ENCODE results near the gene AGAP3. TPM values are rescaled to one million over a fixed set of nuclear protein-coding genes. Genes with fewer than 3 reads are reported as not detected.

Gene AGAP3
- total and polyA plus RNA-seq, 3 experiments from 2014 or later: 8.0 to 40.7 (median 39.9) TPM

GRCh38 chr7:151045967-151046366 lies 40.3 kb upstream of the AGAP3 start:
- H3K4me3 ChIP-seq (ENCODE audit: low read length): no peak overlapping the region
- H3K4me1 ChIP-seq (ENCODE audit: insufficient read depth, low read length): no peaks in the 10 kb centered on the region
- no peak overlapping the region for H3K27ac ChIP-seq (ENCODE audit: low read depth, low read length)
- peaks cover 3% of the 10 kb centered on the region for H3K36me3 ChIP-seq (ENCODE audit: insufficient read depth, low read length)
- no peak for DNase-seq
- CTCF ChIA-PET: interaction anchor here (1.1 to 1.3 kb wide), 2 partner anchors 18 to 28 kb away, joined by 3 to 6 read pairs; partner anchors contain the start of gene ABCB8
- H3K9me3 Mint-ChIP-seq: no peaks in the 10 kb centered on the region
- no peaks in the 10 kb centered on the region for H3K4me1 Mint-ChIP-seq
- H3K27me3 Mint-ChIP-seq: peaks cover 0 to 5% of the 10 kb centered on the region in 2 donors
- no peaks in the 10 kb centered on the region for H3K9me3 ChIP-seq (ENCODE audit: low read length)
- peak overlapping the region in 1 of 8 donors; percentile 41 for H3K27ac Mint-ChIP-seq
- no peak overlapping the region for H3K4me3 Mint-ChIP-seq
- POLR2A ChIA-PET: no interaction called here
- H3K27me3 ChIP-seq (ENCODE audit: insufficient read depth, low read length, poor library complexity, severe bottlenecking): no peaks in the 10 kb centered on the region
- peaks cover 0 to 21% (median 2%) of the 10 kb centered on the region in 3 donors for H3K36me3 Mint-ChIP-seq

- Histone ChIP-seq H3K9me3 (ENCODE audit: low read length) (no peaks in the 10 kb centered on the region), H3K4me3 (ENCODE audit: low read length) (no peak overlapping the region), H3K27ac (ENCODE audit: low read depth, low read length) (no peak overlapping the region), H3K27me3 (ENCODE audit: insufficient read depth, low read length, poor library complexity, severe bottlenecking) (no peaks in the 10 kb centered on the region), H3K4me1 (ENCODE audit: insufficient read depth, low read length) (no peaks in the 10 kb centered on the region), H3K36me3 (ENCODE audit: insufficient read depth, low read length) (peaks cover 3% of the 10 kb centered on the region)
- H3K4me1 Mint-ChIP-seq: peaks cover 0 to 4% (median 0%) of the 10 kb centered on the region in 3 donors
- CTCF ChIA-PET: interaction anchor here (1.3 kb wide), 1 partner anchor 29 kb away, joined by 6 read pairs; no protein-coding TSS in a partner anchor
- peak overlapping the region in 2 of 8 donors; percentile 14 to 81 for H3K27ac Mint-ChIP-seq
- peaks cover 0 to 5% of the 10 kb centered on the region in 2 donors for H3K27me3 Mint-ChIP-seq
- H3K4me3 Mint-ChIP-seq: no peak overlapping the region
- peaks cover 0 to 18% (median 0%) of the 10 kb centered on the region in 3 donors for H3K36me3 Mint-ChIP-seq
- DNase-seq: no peak
- H3K9me3 Mint-ChIP-seq: no peaks in the 10 kb centered on the region
- POLR2A ChIA-PET: no interaction called here
Measured at GRCh38 chr7:151046603-151047573, 39.4 kb upstream of the AGAP3 start.

DNA sequence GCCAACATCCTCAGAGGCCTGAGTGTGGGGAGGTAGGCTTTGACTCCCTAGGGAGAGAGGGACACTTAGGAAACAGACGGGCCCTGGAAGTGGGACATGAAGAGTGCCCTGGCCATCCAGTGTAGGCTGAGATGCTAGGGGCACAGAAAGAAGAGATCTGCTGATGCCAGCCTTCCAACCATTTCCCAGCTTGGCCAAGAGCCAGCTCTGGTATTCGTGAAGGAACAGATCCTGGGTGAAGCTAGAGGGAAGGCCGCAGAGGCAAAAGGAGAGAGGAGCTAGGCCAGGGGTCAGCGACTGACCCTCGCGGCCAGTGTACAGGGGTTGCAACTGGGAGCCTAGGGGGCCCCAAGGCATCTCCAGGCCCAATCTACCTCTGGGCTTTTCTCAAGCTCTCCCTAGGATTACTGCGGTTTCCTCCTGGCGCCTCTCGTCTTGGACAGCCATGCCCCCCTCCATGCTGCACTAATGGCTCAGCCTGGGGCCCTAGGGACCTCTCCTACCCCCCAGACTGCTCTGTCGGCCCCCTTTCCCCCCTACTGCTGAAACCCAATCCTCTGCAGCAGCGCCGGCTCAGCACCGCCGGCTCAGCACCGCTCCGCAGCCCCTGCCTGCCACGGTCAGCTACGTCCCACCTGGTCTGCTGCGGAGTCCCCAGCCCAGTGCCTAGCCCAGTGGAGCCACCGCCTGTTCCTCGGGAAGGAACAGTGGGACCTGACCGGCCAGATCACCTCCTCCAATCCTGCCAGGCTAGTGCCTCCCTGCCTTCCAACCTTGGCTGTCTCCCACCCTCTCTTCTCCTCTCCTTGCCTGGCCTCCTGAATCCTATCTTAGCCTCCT lies 38.1 kb upstream of the AGAP3 start, which contains the start of gene ASIC3:
Gene ASIC3 (plus strand): TSS at position 556 of the 840 bp plus-strand sequence. CDS start 355 bp downstream, outside the sequence.
- no peak within 1 kb of the TSS for H3K4me3 Mint-ChIP-seq
- H3K27me3 Mint-ChIP-seq: peaks cover 4 to 7% of the 10 kb centered on the region in 2 donors
- Histone ChIP-seq H3K4me1 (ENCODE audit: insufficient read depth, low read length) (peaks cover 2% of the 10 kb centered on the region), H3K4me3 (ENCODE audit: low read length) (no peak within 1 kb of the TSS), H3K27me3 (ENCODE audit: insufficient read depth, low read length, poor library complexity, severe bottlenecking) (no peaks in the 10 kb centered on the region), H3K9me3 (ENCODE audit: low read length) (no peaks in the 10 kb centered on the region), H3K27ac (ENCODE audit: low read depth, low read length) (no peak within 1 kb of the TSS), H3K36me3 (ENCODE audit: insufficient read depth, low read length) (peaks cover 3% of the 10 kb centered on the region)
- peaks cover 2 to 10% (median 4%) of the 10 kb centered on the region in 3 donors for H3K4me1 Mint-ChIP-seq
- peak within 1 kb of the TSS in 2 of 8 donors; percentile 24 to 52 for H3K27ac Mint-ChIP-seq
- POLR2A ChIA-PET: no interaction called here
- no peak for DNase-seq
- H3K9me3 Mint-ChIP-seq: no peaks in the 10 kb centered on the region
- peaks cover 0 to 14% (median 1%) of the 10 kb centered on the region in 3 donors for H3K36me3 Mint-ChIP-seq
- CTCF ChIA-PET: interaction anchor here (0.9 kb wide), 1 partner anchor 76 kb away, joined by 3 read pairs; no protein-coding TSS in a partner anchor

DNA sequence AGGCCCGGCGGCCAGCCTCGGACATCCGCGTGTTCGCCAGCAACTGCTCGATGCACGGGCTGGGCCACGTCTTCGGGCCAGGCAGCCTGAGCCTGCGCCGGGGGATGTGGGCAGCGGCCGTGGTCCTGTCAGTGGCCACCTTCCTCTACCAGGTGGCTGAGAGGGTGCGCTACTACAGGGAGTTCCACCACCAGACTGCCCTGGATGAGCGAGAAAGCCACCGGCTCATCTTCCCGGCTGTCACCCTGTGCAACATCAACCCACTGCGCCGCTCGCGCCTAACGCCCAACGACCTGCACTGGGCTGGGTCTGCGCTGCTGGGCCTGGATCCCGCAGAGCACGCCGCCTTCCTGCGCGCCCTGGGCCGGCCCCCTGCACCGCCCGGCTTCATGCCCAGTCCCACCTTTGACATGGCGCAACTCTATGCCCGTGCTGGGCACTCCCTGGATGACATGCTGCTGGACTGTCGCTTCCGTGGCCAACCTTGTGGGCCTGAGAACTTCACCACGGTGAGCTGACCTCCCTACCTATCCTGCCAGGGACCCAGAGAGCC lies 37.3 kb upstream of the AGAP3 start:
- Histone ChIP-seq H3K4me1 (ENCODE audit: insufficient read depth, low read length) (peaks cover 5% of the 10 kb centered on the region), H3K27ac (ENCODE audit: low read depth, low read length) (no peak overlapping the region), H3K9me3 (ENCODE audit: low read length) (no peaks in the 10 kb centered on the region), H3K4me3 (ENCODE audit: low read length) (no peak overlapping the region), H3K36me3 (ENCODE audit: insufficient read depth, low read length) (peaks cover 3% of the 10 kb centered on the region), H3K27me3 (ENCODE audit: insufficient read depth, low read length, poor library complexity, severe bottlenecking) (no peaks in the 10 kb centered on the region)
- H3K4me3 Mint-ChIP-seq: no peak overlapping the region
- H3K27me3 Mint-ChIP-seq: peaks cover 4 to 7% of the 10 kb centered on the region in 2 donors
- peaks cover 0 to 13% (median 1%) of the 10 kb centered on the region in 3 donors for H3K36me3 Mint-ChIP-seq
- H3K4me1 Mint-ChIP-seq: peaks cover 2 to 10% (median 4%) of the 10 kb centered on the region in 3 donors
- ChIA-PET POLR2A (no interaction called here), CTCF (no interaction called here)
- DNase-seq: no peak
- H3K9me3 Mint-ChIP-seq: no peaks in the 10 kb centered on the region
- H3K27ac Mint-ChIP-seq: no peak overlapping the region

DNA sequence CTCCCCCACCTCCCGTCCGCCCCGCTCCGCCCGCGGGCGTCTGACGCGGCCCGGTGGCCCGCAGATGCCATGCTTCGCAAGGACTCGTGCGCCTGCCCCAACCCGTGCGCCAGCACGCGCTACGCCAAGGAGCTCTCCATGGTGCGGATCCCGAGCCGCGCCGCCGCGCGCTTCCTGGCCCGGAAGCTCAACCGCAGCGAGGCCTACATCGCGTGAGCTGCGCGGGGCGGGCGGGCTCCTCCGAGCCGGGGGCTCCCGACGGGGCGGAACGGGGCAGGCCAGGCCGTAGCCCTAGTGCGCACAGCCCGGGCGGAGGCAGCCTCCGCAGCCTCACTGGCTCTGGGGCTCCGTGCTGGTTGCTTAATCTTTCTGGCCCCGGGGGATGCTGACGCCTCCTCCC lies 35.2 kb upstream of the AGAP3 start:
- peaks cover 4 to 7% of the 10 kb centered on the region in 2 donors for H3K27me3 Mint-ChIP-seq
- CTCF ChIA-PET: interaction anchor here (1.7 kb wide), 1 partner anchor 33 kb away, joined by 7 read pairs; no protein-coding TSS in a partner anchor

GRCh38 chr7:151053096-151053495 lies 33.2 kb upstream of the AGAP3 start:
- H3K9me3 Mint-ChIP-seq: no peaks in the 10 kb centered on the region

More for the DNA sequence above, 35.2 kb upstream of the AGAP3 start:
- Mint-ChIP-seq H3K36me3 (peaks cover 0 to 5% (median 1%) of the 10 kb centered on the region in 3 donors), H3K9me3 (no peaks in the 10 kb centered on the region), H3K4me3 (no peak overlapping the region), H3K4me1 (peaks cover 2 to 10% (median 4%) of the 10 kb centered on the region in 3 donors), H3K27ac (no peak overlapping the region)
- peaks cover 5% of the 10 kb centered on the region for H3K4me1 ChIP-seq (ENCODE audit: insufficient read depth, low read length)
- H3K9me3 ChIP-seq (ENCODE audit: low read length): no peaks in the 10 kb centered on the region
- DNase-seq: peak; percentile 26 to 70 (median 58)
- no peak overlapping the region for H3K4me3 ChIP-seq (ENCODE audit: low read length)
- POLR2A ChIA-PET: interaction anchor here (0.5 kb wide), 1 partner anchor 205 kb away, joined by 3 read pairs; no protein-coding TSS in a partner anchor
- no peak overlapping the region for H3K27ac ChIP-seq (ENCODE audit: low read depth, low read length)
- H3K36me3 ChIP-seq (ENCODE audit: insufficient read depth, low read length): no peaks in the 10 kb centered on the region
- H3K27me3 ChIP-seq (ENCODE audit: insufficient read depth, low read length, poor library complexity, severe bottlenecking): no peaks in the 10 kb centered on the region

DNA sequence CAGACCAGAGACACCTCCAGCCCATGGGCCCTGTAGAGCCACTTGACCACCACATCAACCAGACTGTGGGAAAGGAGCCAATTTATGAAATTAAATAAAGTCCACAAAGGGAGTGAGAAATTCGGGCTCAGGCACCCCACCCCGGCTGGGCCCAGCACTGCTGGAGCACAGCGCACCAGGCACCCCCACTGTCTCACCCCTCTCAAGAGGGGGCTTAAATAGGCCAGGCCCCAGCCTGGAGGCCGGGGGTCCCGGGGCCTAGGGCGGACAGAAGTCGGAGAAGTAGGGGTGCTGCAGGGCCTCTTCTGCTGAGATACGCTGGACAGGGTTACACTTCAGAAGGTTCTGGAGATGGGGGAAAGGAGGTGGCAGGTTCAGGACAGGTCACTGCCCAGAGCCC lies 32.5 kb upstream of the AGAP3 start:
- Mint-ChIP-seq H3K4me3 (peak overlapping the region in 1 of 7 donors; percentile 56), H3K4me1 (peaks cover 12 to 31% (median 19%) of the 10 kb centered on the region in 3 donors), H3K27me3 (peaks cover 4 to 7% of the 10 kb centered on the region in 2 donors), H3K27ac (no peak overlapping the region), H3K9me3 (no peaks in the 10 kb centered on the region), H3K36me3 (peaks cover 0 to 11% (median 1%) of the 10 kb centered on the region in 3 donors)
- Histone ChIP-seq H3K4me1 (ENCODE audit: insufficient read depth, low read length) (peaks cover 20% of the 10 kb centered on the region), H3K27ac (ENCODE audit: low read depth, low read length) (no peak overlapping the region), H3K36me3 (ENCODE audit: insufficient read depth, low read length) (no peaks in the 10 kb centered on the region), H3K9me3 (ENCODE audit: low read length) (no peaks in the 10 kb centered on the region), H3K4me3 (ENCODE audit: low read length) (no peak overlapping the region), H3K27me3 (ENCODE audit: insufficient read depth, low read length, poor library complexity, severe bottlenecking) (no peaks in the 10 kb centered on the region)
- POLR2A ChIA-PET: no interaction called here
- CTCF ChIA-PET: no interaction called here
- no peak for DNase-seq

More at GRCh38 chr7:151053096-151053495, 33.2 kb upstream of the AGAP3 start:
- no peaks in the 10 kb centered on the region for H3K27me3 ChIP-seq (ENCODE audit: insufficient read depth, low read length, poor library complexity, severe bottlenecking)
- ChIA-PET CTCF (interaction anchor here (1.0 to 1.8 kb wide), 2 partner anchors 25 to 27 kb away, joined by 3 to 4 read pairs; partner anchors contain the start of genes ABCB8 and FASTK), POLR2A (interaction anchor here (0.5 kb wide), 1 partner anchor 27 kb away, joined by 3 read pairs; the partner anchor contains the start of gene FASTK)
- H3K27ac Mint-ChIP-seq: no peak overlapping the region
- no peak overlapping the region for H3K27ac ChIP-seq (ENCODE audit: low read depth, low read length)
- peaks cover 14% of the 10 kb centered on the region for H3K4me1 ChIP-seq (ENCODE audit: insufficient read depth, low read length)
- no peaks in the 10 kb centered on the region for H3K36me3 ChIP-seq (ENCODE audit: insufficient read depth, low read length)
- H3K36me3 Mint-ChIP-seq: peaks cover 0 to 8% (median 1%) of the 10 kb centered on the region in 3 donors
- peaks cover 9 to 26% (median 14%) of the 10 kb centered on the region in 3 donors for H3K4me1 Mint-ChIP-seq
- H3K9me3 ChIP-seq (ENCODE audit: low read length): no peaks in the 10 kb centered on the region
- DNase-seq: no peak
- no peak overlapping the region for H3K4me3 Mint-ChIP-seq
- peaks cover 4 to 7% of the 10 kb centered on the region in 2 donors for H3K27me3 Mint-ChIP-seq
- no peak overlapping the region for H3K4me3 ChIP-seq (ENCODE audit: low read length)
